ENCODE measurements around the gene NXF1. TPM values are rescaled to one million over a fixed set of nuclear protein-coding genes. Genes with fewer than 3 reads are reported as not detected.

Gene NXF1
- total and polyA plus RNA-seq, 2 of the 13 experiments (the other 11 are each of a cell fraction or from before 2014, with no cell fraction given) = 30.4 to 30.9 TPM

DNA sequence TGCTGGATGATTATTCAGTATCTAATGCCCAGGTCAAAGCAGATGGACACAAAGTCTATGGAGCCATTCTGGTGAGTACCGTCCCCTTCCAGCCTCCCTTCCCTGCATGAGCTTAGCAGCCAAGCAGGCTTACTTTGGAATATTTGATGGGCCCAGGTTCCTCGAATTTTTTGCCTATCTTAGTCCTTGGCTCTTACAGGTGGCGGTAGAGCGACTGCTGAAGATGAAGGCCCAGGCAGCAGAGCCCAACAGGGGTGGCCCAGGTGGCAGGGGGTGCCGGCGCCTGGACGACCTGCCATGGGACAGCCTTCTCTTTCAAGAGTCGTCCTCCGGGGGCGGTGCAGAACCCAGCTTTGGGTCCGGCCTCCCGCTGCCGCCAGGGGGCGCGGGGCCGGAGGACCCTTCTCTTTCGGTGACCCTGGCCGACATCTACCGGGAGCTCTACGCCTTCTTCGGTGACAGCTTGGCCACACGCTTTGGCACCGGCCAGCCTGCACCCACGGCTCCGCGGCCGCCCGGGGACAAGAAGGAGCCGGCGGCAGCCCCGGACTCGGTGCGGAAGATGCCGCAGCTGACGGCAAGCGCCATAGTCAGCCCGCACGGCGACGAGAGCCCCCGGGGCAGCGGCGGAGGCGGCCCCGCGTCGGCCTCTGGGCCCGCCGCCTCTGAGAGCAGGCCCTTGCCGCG, 18.8 kb downstream of the NXF1 start (continued):
- TF ChIP-seq ZBTB7B (CRISPR knock-in tag; IDR thresholded peaks at IDR 0.05) (0 out of 2 replicates have a peak, but pooled peaks have one; percentile 57), FOXK1 (CRISPR knock-in tag; IDR thresholded peaks at IDR 0.05; ENCODE audit: borderline replicate concordance, low read depth) (no peak), ISX (CRISPR knock-in tag; conservative IDR thresholded peaks at IDR 0.05) (no peak), SP5 (CRISPR knock-in tag; IDR thresholded peaks at IDR 0.05; ENCODE audit: borderline replicate concordance, low read depth) (peak; percentile 21; the same call in 1 of the 2 replicates), NR3C1 (CRISPR knock-in tag; IDR thresholded peaks at IDR 0.05) (no peak), MTA3 (CRISPR knock-in tag; IDR thresholded peaks at IDR 0.05) (no peak), ATF7 (IDR thresholded peaks at IDR 0.05) (no peak), ATF7 (CRISPR knock-in tag; IDR thresholded peaks at IDR 0.05) (no peak), CREB1 (IDR thresholded peaks at IDR 0.05) (no peak), CREB1 (CRISPR knock-in tag; IDR thresholded peaks at IDR 0.05) (no peak), HOXA3 (CRISPR knock-in tag; IDR thresholded peaks at IDR 0.05) (peak; percentile 43), TEAD3 (CRISPR knock-in tag; optimal IDR thresholded peaks at IDR 0.05; ENCODE audit: borderline replicate concordance) (peak; percentile 11)
- TF ChIP-seq, protein P1, sequence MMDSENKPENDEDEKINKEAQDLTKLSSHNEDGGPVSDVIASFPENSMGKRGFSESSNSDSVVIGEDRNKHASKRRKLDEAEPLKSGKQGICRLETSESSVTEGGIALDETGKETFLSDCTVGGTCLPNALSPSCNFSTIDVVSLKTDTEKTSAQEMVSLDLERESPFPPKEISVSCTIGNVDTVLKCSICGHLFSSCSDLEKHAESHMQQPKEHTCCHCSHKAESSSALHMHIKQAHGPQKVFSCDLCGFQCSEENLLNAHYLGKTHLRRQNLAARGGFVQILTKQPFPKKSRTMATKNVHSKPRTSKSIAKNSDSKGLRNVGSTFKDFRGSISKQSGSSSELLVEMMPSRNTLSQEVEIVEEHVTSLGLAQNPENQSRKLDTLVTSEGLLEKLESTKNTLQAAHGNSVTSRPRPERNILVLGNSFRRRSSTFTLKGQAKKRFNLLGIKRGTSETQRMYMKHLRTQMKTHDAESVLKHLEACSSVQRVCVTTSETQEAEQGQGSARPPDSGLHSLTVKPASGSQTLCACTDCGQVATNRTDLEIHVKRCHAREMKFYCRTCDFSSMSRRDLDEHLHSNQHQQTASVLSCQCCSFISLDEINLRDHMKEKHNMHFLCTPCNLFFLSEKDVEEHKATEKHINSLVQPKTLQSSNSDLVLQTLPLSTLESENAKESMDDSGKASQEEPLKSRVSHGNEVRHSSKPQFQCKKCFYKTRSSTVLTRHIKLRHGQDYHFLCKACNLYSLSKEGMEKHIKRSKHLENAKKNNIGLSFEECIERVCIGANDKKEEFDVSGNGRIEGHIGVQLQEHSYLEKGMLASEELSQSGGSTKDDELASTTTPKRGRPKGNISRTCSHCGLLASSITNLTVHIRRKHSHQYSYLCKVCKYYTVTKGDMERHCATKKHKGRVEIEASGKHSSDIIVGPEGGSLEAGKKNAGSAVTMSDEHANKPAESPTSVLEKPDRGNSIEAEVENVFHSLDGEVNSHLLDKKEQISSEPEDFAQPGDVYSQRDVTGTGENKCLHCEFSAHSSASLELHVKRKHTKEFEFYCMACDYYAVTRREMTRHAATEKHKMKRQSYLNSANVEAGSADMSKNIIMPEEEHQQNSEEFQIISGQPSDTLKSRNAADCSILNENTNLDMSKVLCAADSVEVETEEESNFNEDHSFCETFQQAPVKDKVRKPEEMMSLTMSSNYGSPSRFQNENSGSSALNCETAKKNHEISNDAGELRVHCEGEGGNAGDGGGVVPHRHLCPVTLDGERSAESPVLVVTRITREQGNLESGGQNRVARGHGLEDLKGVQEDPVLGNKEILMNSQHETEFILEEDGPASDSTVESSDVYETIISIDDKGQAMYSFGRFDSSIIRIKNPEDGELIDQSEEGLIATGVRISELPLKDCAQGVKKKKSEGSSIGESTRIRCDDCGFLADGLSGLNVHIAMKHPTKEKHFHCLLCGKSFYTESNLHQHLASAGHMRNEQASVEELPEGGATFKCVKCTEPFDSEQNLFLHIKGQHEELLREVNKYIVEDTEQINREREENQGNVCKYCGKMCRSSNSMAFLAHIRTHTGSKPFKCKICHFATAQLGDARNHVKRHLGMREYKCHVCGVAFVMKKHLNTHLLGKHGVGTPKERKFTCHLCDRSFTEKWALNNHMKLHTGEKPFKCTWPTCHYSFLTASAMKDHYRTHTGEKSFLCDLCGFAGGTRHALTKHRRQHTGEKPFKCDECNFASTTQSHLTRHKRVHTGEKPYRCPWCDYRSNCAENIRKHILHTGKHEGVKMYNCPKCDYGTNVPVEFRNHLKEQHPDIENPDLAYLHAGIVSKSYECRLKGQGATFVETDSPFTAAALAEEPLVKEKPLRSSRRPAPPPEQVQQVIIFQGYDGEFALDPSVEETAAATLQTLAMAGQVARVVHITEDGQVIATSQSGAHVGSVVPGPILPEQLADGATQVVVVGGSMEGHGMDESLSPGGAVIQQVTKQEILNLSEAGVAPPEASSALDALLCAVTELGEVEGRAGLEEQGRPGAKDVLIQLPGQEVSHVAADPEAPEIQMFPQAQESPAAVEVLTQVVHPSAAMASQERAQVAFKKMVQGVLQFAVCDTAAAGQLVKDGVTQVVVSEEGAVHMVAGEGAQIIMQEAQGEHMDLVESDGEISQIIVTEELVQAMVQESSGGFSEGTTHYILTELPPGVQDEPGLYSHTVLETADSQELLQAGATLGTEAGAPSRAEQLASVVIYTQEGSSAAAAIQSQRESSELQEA (CRISPR knock-in tag; IDR thresholded peaks at IDR 0.05; ENCODE audit: not compliant biosample characterization) = no peak
- TF ChIP-seq, protein P2, sequence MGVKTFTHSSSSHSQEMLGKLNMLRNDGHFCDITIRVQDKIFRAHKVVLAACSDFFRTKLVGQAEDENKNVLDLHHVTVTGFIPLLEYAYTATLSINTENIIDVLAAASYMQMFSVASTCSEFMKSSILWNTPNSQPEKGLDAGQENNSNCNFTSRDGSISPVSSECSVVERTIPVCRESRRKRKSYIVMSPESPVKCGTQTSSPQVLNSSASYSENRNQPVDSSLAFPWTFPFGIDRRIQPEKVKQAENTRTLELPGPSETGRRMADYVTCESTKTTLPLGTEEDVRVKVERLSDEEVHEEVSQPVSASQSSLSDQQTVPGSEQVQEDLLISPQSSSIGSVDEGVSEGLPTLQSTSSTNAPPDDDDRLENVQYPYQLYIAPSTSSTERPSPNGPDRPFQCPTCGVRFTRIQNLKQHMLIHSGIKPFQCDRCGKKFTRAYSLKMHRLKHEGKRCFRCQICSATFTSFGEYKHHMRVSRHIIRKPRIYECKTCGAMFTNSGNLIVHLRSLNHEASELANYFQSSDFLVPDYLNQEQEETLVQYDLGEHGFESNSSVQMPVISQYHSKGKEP (CRISPR knock-in tag; IDR thresholded peaks at IDR 0.05) = no peak
- TF ChIP-seq, protein P3, sequence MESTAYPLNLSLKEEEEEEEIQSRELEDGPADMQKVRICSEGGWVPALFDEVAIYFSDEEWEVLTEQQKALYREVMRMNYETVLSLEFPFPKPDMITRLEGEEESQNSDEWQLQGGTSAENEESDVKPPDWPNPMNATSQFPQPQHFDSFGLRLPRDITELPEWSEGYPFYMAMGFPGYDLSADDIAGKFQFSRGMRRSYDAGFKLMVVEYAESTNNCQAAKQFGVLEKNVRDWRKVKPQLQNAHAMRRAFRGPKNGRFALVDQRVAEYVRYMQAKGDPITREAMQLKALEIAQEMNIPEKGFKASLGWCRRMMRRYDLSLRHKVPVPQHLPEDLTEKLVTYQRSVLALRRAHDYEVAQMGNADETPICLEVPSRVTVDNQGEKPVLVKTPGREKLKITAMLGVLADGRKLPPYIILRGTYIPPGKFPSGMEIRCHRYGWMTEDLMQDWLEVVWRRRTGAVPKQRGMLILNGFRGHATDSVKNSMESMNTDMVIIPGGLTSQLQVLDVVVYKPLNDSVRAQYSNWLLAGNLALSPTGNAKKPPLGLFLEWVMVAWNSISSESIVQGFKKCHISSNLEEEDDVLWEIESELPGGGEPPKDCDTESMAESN (CRISPR knock-in tag; conservative IDR thresholded peaks at IDR 0.05) = no peak; the same call in 1 of the 2 replicates
- TF ChIP-seq, protein P4, sequence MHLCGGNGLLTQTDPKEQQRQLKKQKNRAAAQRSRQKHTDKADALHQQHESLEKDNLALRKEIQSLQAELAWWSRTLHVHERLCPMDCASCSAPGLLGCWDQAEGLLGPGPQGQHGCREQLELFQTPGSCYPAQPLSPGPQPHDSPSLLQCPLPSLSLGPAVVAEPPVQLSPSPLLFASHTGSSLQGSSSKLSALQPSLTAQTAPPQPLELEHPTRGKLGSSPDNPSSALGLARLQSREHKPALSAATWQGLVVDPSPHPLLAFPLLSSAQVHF (CRISPR knock-in tag; IDR thresholded peaks at IDR 0.05) = no peak
- TF ChIP-seq, protein P5, sequence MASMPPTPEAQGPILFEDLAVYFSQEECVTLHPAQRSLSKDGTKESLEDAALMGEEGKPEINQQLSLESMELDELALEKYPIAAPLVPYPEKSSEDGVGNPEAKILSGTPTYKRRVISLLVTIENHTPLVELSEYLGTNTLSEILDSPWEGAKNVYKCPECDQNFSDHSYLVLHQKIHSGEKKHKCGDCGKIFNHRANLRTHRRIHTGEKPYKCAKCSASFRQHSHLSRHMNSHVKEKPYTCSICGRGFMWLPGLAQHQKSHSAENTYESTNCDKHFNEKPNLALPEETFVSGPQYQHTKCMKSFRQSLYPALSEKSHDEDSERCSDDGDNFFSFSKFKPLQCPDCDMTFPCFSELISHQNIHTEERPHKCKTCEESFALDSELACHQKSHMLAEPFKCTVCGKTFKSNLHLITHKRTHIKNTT (CRISPR knock-in tag; IDR thresholded peaks at IDR 0.05) = no peak
